NK-92 treated with Interleukin-12 subunit alpha and Interleukin-12 subunit beta, amount 100 ng/mL, for 24 hours (cell line): Measurements from ENCODE around the gene SLC12A9.
"Not testable (repeated sequence)": the region's sequence is repeated elsewhere in the genome, so short reads cannot be mapped to it uniquely, and the experiment has no call there.

ENCODE experiments used
- DNase-seq: peaks from one replicate; lab custom pipeline; 2025; lab: John Stamatoyannopoulos, UW

SLC12A9 gene

DNA sequence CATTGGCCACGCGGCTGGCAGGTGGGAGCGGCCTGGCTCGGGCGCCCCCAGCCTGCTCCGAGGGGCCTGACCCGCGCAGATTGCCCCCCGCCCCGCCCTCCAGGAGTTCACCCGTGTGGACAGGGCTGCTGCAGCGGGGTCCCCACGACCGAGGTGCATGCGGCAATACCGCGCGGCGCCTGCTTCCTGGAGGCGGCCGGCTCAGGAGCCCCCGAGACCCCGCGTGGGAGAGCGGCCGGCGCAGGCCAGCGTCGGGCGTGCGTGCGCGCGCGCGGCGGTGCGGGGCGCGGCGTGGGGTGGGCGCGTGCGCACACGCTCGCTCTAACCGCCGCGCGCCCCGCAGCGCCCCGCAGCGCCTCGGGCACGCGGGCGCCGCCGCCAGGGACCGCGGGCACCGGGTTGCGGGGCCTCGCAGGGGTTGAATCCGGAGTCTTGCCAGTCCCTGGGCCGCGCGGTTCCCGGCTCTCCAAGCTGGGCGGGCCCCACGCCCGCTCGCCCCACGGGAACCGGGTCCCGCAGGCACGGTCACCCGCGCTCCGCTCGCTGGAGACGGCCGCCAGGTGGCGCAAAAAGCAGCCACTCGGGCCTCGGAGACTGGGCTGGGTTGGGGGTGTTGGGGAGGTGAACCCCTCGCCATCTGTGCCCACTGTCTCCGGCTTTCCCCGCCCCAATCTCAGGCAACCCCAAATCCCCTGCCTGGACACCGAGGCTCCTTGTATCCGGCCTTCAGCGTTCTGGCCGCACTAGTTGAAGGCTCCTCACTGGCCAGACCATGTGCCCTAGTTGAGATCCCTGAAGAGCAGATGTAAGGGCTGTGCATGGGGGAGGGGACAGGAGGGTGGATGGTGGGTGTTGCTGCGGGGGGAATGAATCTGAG lies 44.5 kb downstream of the SLC12A9 start:
- no peak for DNase-seq

DNA sequence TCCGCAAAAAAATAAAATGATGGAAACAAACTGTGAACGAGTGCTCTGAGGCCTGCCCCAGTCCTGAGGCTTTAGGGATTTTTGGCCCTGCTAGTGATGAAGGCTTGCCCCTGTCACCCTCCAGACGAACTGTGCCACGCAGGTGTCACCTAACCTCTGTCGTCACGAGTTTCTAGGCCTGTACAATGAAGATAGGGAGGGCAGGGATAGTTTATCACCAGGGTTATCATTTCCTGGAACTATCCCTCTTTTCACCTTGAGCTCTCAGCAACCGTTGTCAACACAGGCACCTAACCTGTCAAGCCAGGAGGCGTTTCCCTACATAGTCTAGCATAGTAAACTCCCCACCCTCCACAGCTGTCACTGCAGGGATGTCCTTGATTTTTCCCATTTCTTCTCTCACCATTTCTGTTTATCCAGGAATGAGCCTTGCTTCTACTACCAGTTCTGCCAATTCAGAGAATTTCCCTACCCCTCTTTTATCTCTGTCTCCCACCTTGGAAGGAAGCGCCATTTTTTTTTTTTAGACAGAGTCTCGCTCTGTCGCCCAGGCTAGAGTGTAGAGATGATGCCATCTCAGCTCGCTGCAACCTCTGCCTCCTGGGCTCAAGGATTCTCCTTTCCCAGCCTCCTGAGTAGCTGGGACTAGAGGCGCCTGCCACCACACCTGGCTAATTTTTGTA lies 45.4 kb downstream of the SLC12A9 start:
- DNase-seq: no peak

- DNase-seq: no peak
Measured at GRCh38 chr7:100899432-100899831, 46.9 kb downstream of the SLC12A9 start.

GRCh38 chr7:100900978-100901377 lies 48.5 kb downstream of the SLC12A9 start:
- DNase-seq: no peak

DNA sequence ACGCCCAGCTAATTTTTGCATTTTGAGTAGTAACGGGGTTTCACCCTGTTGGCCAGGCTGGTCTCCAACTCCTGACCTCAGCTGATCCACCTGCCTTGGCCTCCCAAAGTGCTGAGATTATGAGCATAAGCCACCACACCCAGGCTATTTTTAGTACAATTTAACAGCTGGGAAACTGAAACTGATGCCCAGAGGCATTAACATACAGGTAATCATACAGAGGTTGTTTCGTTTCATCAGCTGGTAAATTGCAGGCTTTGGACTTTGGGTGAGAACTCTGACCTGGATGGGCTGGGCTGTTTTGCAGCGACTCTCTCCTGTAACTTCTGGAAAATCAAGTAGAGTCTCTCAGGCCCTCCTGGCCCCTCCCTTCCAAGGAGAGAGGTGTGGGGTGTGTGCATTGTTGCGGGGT lies 49.4 kb downstream of the SLC12A9 start:
- no peak for DNase-seq

GRCh38 chr7:100902638-100903037 lies 50.1 kb downstream of the SLC12A9 start:
- no peak for DNase-seq

DNA sequence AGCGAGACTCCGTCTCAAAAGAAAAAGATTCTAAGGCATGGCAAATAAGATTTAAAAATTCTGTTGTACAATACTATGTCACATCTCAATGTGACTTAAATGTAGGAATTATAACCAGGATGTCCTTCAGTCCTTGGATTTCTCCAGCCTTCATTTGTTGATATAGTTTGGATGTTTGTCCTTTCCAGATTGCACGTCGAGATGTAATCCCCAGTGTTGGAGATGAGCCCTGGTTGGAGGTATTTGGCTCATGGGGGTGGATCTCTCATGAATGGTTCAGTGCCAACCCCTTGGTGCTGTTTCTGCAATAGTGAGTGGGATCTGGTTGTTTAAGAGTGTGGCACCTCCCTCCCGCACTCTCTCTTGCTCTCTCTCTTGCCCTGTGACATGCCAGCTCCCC lies 56.0 kb downstream of the SLC12A9 start:
- no peak for DNase-seq

DNA sequence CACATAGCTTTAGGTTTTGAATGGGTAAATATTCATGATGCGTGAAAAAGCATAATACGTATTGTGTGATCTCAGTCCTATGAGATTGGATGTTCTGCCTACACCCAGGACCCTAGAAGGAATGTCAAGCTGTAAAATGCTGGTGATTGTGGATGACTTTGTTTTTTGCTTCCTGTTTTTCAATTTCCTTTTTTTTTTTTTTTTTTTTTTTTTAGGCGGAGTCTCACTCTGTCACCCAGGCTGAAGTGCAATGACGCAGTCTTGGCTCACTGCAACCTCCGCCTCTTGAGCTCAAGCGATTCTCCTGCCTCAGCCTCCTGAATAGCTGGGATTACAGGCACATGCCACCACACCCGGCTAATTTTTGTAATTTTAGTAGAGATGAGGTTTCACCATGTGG lies 57.9 kb downstream of the SLC12A9 start:
- DNase-seq: not testable (repeated sequence)

- DNase-seq: no peak
Measured at GRCh38 chr7:100911484-100911883, 59.0 kb downstream of the SLC12A9 start.

DNA sequence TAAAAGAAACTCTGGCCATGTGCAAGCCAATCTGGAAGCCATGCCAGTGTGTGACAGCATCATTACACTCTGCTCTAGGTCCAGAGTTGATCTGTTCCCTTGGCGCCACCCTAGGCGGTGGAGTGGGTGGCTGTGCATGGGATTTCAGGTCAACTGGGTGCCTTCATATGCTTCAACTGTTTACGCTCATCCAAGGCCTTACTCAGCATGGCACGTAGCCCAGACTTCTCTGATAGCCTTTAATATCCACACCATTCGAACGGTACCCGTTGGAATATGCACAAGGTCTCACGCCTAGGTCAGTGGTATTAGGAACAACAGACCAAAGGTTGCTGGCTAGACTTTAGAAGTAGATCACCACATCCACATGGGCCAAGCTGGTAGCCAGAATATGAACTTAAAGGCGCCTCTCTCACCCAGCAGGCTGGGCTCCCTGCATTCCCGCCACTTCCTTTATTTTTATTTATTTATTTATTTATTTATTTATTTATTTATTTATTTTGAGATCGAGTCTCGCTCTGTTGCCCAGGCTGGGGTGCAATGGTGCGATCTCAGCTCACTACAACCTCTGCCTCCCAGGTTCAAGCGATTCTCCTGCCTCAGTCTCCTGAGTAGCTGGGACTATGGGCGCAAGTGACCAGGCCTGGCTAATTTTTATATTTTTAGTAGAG lies 61.8 kb downstream of the SLC12A9 start:
- DNase-seq: no peak

GRCh38 chr7:100914879-100915447 lies 62.5 kb downstream of the SLC12A9 start:
- DNase-seq: no peak
